ENCODE data around the gene KIF17. TPM values are rescaled to one million over a fixed set of nuclear protein-coding genes. Genes with fewer than 3 reads are reported as not detected.

KIF17 gene
- total RNA-seq, 1 donor from 2014 or later, result not detected

GRCh38 chr1:20633190-20634064, 84.4 kb downstream of the KIF17 start, which contains the start of gene PINK1:
Gene PINK1, plus strand, starts transcription at chr1:20633458. Its CDS starts 91 bp downstream, at chr1:20633549.
- intact Hi-C loops (cut with micrococcal nuclease), result loop anchor here (1.0 to 5.0 kb wide), 5 partner anchors 28 to 751 kb away; partner anchors contain the start of genes DDOST, HP1BP3, MUL1 and OTUD3

- intact Hi-C loops (cut with micrococcal nuclease), result loop anchor here (2.0 to 5.0 kb wide), 3 partner anchors 125 to 750 kb away; partner anchors contain the start of genes HP1BP3, MUL1 and OTUD3
Measured at GRCh38 chr1:20632386-20632785, 85.4 kb downstream of the KIF17 start.

GRCh38 chr1:20630729-20631128, 87.1 kb downstream of the KIF17 start:
- intact Hi-C loops (cut with micrococcal nuclease), result loop anchor here (5.0 kb wide), 2 partner anchors 123 to 748 kb away; partner anchors contain the start of genes MUL1 and OTUD3

GRCh38 chr1:20626524-20626923, 91.3 kb downstream of the KIF17 start:
- intact Hi-C loops (cut with micrococcal nuclease), result no loop called here

- intact Hi-C loops (cut with micrococcal nuclease), result no loop called here
Measured at GRCh38 chr1:20626098-20626427, 91.7 kb downstream of the KIF17 start.

GRCh38 chr1:20625176-20626097, 92.4 kb downstream of the KIF17 start:
- intact Hi-C loops (cut with micrococcal nuclease), result no loop called here

GRCh38 chr1:20624709-20625108, 93.1 kb downstream of the KIF17 start:
- intact Hi-C loops (cut with micrococcal nuclease), result no loop called here

- intact Hi-C loops (cut with micrococcal nuclease), result no loop called here
Measured at GRCh38 chr1:20621012-20621411, 96.8 kb downstream of the KIF17 start.

- intact Hi-C loops (cut with micrococcal nuclease), result no loop called here
Measured at GRCh38 chr1:20619999-20620398, 97.8 kb downstream of the KIF17 start.

- intact Hi-C loops (cut with micrococcal nuclease), result no loop called here
Measured at GRCh38 chr1:20618550-20618949, 99.3 kb downstream of the KIF17 start.

GRCh38 chr1:20616847-20617487, 100.8 kb downstream of the KIF17 start:
- intact Hi-C loops (cut with micrococcal nuclease), result no loop called here

GRCh38 chr1:20615946-20616846, 101.6 kb downstream of the KIF17 start:
- intact Hi-C loops (cut with micrococcal nuclease), result no loop called here

- intact Hi-C loops (cut with micrococcal nuclease), result no loop called here
Measured at GRCh38 chr1:20614131-20614579, 103.7 kb downstream of the KIF17 start.

Other genes with a start within 250 kb of the KIF17 start
- gene CAMK2N1, start 231.8 kb downstream of the KIF17 start, total RNA-seq, result 0.80 and 0.83 TPM in 2 replicates
- 25.3 and 25.5 TPM in 2 replicates for gene MUL1, start 209.9 kb downstream of the KIF17 start, total RNA-seq
- not detected in 2 replicates for gene FAM43B, start 165.4 kb downstream of the KIF17 start, total RNA-seq
- not detected in 2 replicates for gene CDA, start 128.9 kb downstream of the KIF17 start, total RNA-seq
- gene PINK1, start 84.5 kb downstream of the KIF17 start, total RNA-seq, result 4.5 and 4.8 TPM in 2 replicates
- gene DDOST, start 56.6 kb downstream of the KIF17 start, total RNA-seq, result 181 and 196 TPM in 2 replicates
- gene SH2D5, start 14.7 kb upstream of the KIF17 start, total RNA-seq, result 0.07 and 0.32 TPM in 2 replicates
- gene HP1BP3, start 69.3 kb upstream of the KIF17 start, total RNA-seq, result 267 and 275 TPM in 2 replicates

Data from T-helper 1 cell treated with Interleukin-12 subunit alpha and Interleukin-12 subunit beta and Interleukin-4 antibody, amounts not matched to agents 30 ng/mL and 1 ng/mL, for 36 hours (primary cell).